Limb (tissue), 2 donors: ENCODE data around the gene PODXL2.
"Not testable (repeated sequence)": the region's sequence is repeated elsewhere in the genome, so short reads cannot be mapped to it uniquely, and the experiment has no call there.

ENCODE experiments used
- DNase-seq, 2 donors: peaks; one replicate each; pipeline ENCODE4 v3.0.0-alpha.2; 2016; ENCODE audit errors: extremely low spot score in 2 of 2

Gene PODXL2

GRCh38 chr3:127673191-127674100 is 44.5 kb downstream of the PODXL2 start:
- DNase-seq, result peak in 1 of 2 donors; percentile 62

- peak in 1 of 2 donors; percentile 27 for DNase-seq
These were observed 45.2 kb downstream of the PODXL2 start for GRCh38 chr3:127674101-127674721.

- no peak for DNase-seq
These were observed 45.8 kb downstream of the PODXL2 start for GRCh38 chr3:127674790-127675189.

GRCh38 chr3:127675651-127676391 is 46.8 kb downstream of the PODXL2 start:
- DNase-seq, result no peak

- no peak for DNase-seq
These were observed 47.5 kb downstream of the PODXL2 start for GRCh38 chr3:127676456-127676855.

GRCh38 chr3:127676921-127677351 is 48.0 kb downstream of the PODXL2 start:
- DNase-seq, result no peak

GRCh38 chr3:127677541-127678314 is 48.7 kb downstream of the PODXL2 start:
- no peak for DNase-seq

- no peak for DNase-seq
These were observed 49.3 kb downstream of the PODXL2 start for GRCh38 chr3:127678315-127678599.

- no peak for DNase-seq
These were observed 49.9 kb downstream of the PODXL2 start for GRCh38 chr3:127678611-127679533.

GRCh38 chr3:127679534-127680145 is 50.7 kb downstream of the PODXL2 start:
- DNase-seq, result no peak

- no peak for DNase-seq
These were observed 51.2 kb downstream of the PODXL2 start for GRCh38 chr3:127680146-127680661.

- DNase-seq, result no peak
These were observed 51.8 kb downstream of the PODXL2 start for GRCh38 chr3:127680798-127681221.

GRCh38 chr3:127682175-127682554 is 53.2 kb downstream of the PODXL2 start:
- not testable (repeated sequence) for DNase-seq

- peak in 1 of 2 donors; percentile 25 for DNase-seq
These were observed 53.6 kb downstream of the PODXL2 start for GRCh38 chr3:127682561-127682960.

GRCh38 chr3:127684871-127685707 is 56.1 kb downstream of the PODXL2 start:
- peak in 1 of 2 donors; percentile 21 for DNase-seq

GRCh38 chr3:127685708-127686511 is 56.9 kb downstream of the PODXL2 start:
- DNase-seq, result no peak

- DNase-seq, result no peak
These were observed 57.5 kb downstream of the PODXL2 start for GRCh38 chr3:127686512-127686894.

- no peak for DNase-seq
These were observed 58.3 kb downstream of the PODXL2 start for GRCh38 chr3:127687228-127687737.
